TTC549 (cell line): ENCODE data around the gene MFSD11.
A peak's percentile ranks its signal among the peaks of the same experiment; 100 is the strongest.
"Not testable (repeated sequence)": the region's sequence is repeated elsewhere in the genome, so short reads cannot be mapped to it uniquely, and the experiment has no call there.

Source experiments
- FAIRE-seq: peaks from 2 replicates; lab custom pipeline; 2012; peaks lifted over from hg19 to GRCh38; lab: Jason Lieb, UNC

Gene MFSD11

DNA sequence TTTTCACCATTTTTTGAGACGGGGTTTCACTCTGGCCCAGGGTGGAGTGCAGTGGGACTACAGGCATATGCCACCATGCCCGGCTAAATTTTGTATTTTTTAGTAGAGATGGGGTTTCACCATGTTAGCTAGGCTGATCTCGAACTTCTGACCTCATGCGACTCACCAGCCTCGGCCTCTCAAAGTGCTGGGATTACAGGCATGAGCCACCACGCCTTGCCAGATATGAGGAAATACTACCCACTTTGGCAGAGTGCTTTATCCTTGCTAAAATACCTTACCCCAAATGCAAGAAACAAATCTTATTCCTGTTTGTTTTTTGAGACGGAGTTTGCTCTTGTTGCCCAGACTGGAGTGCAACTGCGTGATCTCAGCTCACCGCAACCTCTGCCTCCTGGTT is 67.4 kb downstream of the MFSD11 start:
- FAIRE-seq = no peak

- FAIRE-seq = not testable (repeated sequence)
These were observed 68.2 kb downstream of the MFSD11 start for GRCh38 chr17:76806151-76806550.

DNA sequence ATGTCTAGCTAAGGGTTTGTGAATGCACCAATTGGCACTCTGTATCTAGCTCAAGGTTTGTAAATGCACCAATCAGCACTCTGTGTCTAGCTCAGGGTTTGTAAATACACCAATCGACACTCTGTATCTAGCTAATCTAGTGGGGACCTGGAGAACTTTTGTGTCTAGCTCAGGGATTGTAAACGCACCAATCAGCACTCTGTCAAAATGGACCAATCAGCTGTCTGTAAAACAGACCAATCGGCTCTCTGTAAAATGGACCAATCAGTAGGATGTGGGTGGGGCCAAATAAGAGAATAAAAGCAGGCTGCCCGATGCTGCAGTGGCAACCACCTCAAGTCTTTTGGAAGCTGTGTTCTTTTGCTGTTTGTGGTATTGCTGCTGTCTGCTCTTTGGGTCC is 68.8 kb downstream of the MFSD11 start:
- not testable (repeated sequence) for FAIRE-seq

DNA sequence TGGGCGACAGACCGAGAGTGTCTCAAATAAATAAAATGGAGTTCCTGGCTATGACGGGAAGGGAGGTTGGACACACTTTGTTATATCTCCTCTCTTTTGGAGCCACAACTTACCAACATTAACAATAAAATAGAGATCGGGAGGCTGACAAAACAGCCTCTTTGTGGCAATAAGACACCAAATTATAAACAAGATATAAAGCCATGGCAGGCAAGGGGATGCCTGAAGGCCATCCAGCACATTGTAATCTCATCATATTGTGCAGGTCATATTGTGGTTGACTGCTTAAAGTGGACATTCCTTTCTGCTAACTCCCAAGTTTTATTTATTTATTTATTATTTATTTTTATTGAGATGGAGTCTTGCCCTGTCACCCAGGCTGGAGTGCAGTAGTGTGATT is 70.4 kb downstream of the MFSD11 start:
- FAIRE-seq = no peak

DNA sequence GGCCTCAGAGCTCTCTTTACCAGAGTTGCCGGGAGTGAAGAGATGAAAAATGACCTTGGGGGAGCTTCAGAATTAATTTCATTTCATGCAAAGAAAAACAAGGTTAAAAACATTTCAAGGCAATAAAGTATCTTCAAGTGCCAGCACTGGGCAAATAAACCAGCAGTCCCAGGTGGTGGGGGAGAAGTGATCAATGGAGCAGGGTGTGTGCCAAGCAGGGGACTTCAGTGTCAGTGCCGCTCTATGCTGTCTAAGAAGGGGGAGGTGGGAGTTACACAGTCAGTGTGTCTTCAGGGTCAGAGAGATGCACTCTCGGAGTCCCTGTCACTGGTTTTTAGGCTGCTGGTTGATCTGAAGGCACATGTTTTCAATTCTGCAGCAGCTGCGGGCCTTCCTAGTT is 73.0 kb downstream of the MFSD11 start:
- FAIRE-seq = no peak

DNA sequence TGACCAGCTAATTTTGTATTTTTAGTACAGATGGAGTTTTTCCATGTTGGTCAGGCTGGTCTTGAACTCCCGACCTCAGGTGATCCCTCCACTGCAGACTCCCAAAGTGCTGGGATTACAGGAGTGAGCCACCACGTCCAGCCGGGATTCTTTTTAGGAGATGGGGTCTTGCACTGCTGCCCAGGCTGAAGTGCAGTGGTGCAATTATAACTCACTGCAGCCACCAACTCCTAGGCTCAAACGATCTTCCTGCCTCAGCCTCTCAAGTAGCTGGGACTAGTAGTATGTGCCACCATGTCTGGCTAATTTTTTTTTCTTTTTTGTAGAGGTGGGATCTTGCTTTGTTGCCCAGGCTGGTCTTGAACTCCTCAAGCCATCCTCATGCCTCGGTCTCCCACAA is 73.9 kb downstream of the MFSD11 start:
- FAIRE-seq = no peak

DNA sequence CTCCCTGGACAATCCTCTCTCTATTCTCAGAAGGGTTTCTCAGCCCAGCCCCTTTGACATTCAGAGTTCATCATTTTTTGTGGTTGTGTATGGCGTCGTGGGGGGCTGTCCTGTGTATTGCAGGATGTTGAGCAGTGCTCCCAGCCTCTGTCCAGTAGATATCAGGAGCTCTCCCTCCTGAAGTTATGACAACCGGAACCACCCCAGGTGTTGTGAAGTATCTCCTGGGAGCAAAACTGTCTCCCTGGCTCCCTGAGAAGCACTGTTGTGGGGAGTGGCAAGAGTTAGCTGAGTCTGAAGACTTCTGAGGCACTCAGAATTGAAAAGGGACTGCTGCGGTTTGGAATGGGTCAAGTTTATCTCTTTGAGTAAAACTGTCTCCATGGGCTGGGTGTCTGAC is 74.3 kb downstream of the MFSD11 start:
- no peak for FAIRE-seq

GRCh38 chr17:76812968-76813367 is 75.0 kb downstream of the MFSD11 start:
- no peak for FAIRE-seq

DNA sequence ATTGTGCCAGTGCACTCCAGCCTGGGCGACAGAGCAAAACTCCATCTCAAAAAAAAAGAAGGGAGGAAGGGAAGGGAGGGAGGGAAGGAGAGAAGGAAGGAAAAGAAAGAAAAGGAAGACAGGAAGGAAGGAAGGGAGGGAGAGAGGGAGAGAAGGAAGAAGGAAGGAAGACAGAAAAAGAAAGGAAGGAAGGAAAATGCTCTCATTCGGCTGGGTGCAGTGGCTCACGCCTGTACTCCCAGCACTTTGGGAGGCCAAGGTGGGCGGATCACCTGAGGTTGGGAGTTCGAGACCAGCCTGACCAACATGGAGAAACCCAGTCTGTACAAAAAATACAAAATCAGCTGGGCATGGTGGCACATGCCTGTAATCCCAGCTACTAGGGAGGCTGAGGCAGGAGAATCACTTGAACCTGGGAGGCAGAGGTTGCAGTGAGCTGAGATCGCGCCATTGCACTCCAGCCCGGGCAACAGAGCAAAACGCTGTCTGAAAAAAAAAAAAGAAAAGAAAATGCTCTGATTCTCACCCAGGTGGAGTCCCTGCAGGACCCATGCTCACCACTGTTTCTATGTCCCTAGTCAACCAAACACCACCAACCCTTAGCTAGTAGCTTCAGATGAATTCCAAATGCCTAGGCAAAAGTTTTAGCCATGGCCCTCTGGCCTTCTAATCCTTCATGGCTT is 78.1 kb downstream of the MFSD11 start:
- FAIRE-seq = not testable (repeated sequence)

DNA sequence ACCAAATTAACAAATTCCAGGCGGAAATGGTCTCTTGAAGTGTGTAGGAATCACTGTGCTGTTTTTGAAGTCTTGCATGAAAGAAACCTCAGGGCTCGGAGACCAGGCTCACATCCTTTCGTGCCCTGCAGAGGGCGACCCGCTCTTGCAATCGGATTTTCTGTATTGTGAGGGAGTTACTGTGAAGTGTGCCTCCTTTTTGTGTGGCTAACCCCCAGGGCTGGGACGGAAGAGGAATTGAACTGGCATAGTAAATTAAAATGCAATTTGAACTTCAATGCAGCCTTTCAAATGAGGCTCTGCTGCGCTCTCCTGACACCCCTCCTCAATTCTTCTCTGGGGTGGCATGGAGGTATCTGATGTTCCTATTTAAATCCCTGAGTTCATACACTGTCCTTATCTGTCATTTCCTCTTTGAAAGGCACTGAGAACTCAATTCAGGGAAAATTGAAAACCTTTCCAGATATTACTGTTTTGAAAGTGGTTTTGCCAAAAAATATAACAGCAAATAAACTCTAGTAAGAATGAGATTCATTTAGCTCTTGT is 78.7 kb downstream of the MFSD11 start:
- peak; percentile 80 for FAIRE-seq

DNA sequence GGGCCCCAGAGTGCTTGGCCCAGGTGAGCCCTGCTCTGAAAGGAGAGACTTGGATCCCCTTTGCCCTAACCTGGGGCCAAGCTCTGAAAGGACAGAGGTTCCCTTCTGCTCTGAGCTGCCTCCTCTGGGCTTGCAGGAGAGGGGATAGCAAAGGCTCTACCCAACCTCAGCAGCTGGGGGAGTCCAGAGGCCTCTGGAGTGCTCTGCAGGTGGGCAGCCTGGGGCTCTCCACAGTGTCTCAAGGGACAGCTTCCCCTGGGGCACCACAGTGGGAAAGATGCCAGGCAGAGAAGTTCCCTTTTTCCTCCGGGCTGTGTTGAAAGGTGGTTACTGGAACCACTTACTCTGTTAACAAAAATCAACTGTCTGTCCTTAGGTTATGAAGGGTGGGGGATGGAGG is 82.1 kb downstream of the MFSD11 start:
- FAIRE-seq = no peak

DNA sequence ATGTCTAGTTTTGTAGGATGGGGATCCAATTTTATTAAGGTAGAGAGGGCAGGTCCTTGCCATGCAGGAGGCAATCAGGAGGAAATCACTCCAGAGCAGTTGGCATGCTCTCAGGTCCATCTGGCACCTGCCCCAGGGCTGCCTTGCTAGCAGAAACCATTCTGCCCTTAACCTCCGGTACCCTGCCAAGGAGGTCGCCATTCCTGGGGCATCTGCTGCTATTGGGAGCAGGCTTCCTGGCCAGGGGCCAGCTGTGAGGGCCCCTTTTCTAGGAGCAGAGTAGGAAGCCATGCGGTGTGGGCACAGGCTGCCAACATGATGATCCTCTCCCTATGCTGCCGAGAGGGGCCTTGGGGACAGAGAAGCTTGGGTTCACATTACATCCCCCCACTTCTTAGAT is 82.6 kb downstream of the MFSD11 start:
- FAIRE-seq = no peak

DNA sequence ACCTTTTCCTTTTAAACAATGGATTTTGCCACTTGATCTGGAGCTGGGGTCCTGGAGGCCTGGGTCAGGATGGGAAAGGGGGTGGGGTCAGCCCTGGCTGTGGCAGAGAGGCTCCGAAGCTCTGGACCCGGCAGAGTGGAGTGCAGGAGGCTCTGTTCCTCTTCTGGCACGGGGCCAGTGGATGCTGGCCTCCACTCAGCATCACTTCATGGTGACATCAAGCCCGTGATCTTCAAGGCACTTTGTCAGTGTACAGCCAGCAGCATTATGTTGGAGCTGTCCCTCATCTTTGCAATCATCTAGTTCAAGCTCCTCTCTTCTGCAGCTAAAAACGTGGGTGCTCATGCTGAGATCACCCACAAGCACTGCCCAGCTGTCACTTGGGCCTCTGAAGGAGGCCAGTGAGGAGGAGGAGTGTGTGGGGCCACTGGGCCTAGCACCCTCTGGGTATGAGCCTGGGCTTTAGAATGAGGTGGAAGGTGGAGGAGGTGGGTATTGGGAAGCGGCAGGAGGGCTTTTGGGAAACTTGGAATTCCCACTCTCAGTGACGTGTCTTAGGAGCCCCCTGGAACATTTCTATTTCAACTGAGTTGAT is 84.4 kb downstream of the MFSD11 start:
- no peak for FAIRE-seq

DNA sequence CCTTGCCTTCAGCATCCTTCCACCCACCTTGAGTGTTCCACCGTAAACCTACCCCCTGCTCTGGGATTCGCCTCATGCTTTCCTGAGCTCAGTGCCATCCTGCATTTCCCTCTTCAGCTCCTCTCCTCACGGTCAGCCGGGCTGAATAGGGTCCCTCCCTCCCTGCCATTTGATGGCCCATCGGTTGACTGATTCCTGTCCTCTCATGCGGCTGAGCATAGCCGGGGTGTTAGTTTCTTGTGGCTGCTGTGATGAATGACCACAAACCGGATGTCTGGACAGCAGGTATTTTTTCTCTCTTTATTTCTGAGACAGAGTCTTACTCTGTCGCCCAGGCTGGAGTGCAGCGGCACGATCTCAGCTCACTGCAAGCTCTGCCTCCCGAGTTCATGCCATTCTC is 86.2 kb downstream of the MFSD11 start:
- no peak for FAIRE-seq

DNA sequence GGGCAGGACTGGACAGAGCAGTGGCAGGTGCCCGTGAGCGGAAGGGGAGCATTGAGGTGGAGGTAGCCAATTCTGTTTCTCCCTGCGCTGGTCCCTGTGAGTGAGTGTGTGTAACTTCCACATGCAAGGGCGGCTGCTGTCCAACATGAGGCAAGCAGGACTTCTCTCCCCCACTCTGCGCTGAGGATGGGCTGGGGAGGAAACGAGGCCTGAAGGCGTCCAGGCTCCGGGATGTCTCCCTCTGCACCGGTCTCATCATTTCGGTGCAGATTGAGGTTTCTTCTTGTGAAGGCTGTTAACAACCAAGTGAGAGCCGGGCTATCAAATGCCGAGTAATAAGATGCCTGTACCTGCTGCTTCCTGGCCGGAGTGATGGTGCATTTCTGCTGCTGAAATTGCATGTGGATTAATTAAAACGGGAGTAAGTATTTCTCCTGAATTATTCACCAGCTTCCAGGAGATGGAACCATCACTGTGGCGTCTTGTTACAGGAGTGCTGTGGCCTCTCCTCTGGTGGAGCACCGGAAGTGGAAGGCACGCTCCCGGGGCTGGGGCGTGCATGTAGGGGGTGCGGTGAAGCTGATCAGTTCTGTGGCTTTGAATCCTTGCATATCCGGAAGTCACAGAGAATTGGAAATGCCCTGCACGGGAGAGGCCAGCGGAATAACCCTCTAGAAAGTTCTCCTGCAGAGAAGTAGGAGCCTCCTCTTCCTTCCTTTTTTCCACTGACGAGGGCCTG is 88.6 kb downstream of the MFSD11 start:
- FAIRE-seq = no peak

GRCh38 chr17:76827736-76828135 is 89.8 kb downstream of the MFSD11 start:
- FAIRE-seq = no peak
